GM11168 (cell line): ENCODE measurements around the gene AKR1A1.

Experiments used
- in situ Hi-C: fragments of 300-500 bp; cut with MboI; formaldehyde crosslinking; loops from one replicate; pipeline ENCODE4 v1.12.0; 2022; ENCODE audit warnings: low sequenced_read_pairs; ENCODE audit not compliant: unreplicated experiment

Gene AKR1A1

DNA sequence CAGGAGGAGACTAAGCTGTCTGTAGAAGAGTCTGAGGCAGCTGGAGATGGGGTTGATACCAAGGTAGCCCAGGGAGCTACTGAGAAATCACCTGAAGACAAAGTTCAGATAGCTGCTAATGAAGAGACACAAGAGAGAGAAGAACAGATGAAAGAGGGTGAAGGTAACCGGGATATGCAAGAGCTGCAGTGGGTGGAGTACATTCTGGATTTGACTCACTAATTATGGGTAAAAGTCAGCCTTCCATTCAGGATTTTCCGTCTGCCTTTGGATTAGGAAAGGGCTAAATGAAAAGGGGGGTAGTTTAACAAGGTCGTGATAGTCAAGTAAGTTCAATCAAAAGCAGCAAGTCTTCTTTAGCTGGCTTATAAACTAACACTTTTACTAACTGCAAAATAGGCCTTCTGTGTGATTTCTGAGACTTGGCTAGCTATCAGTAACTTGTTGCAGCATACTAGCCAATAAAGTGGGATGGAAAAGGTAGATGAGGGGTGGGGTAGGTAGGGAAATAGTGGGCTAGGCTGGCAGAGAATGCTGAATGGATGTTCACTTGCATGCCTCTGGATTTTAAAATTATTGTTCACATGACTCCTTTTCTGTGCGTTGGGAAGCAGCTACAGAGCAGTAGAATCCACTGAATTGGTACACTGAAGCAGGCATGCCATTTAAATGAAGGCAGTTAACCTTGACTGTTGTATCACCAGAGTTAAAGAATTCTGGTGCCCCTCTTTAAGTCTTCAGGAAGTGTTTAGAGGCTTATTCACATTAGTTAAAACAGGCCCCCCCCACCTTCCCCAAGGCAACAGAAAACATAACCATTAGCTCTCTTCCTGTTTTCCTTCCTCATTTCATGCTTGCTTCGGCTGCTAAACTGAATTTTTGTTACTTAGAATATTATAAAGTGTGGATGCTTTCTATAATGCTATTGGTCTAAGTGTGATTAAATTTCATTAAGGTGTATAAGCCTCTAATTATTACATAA lies 57.8 kb downstream of the AKR1A1 start:
- in situ Hi-C loops = no loop called here

DNA sequence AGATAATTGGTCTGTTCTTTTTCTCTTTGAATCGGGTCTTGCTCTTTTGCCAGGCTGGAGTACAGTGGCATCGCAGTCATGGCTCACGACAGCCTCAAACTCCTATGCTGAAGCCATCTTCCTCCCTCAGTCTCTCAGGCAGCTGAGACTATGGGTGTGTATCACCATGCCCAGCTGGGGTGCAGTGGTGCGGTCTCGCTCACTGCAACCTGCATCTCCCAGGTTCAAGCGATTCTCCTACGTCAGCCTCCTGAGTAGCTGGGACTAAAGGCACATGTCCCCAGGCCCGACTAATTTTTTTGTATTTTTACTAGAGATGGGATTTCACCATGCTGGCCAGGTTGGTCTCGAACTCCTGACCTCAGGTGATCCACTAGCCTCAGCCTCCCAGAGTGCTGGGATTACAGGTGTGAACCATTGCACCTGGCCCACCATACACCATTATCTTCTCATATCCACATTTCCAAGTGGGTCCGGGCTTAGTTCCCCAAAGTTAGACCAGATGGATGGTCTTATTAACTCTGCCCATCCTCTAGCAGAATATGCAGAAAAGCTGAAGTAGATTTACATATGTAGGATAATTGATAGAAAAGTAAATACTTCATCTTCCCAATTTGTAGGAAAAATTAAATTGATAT lies 60.1 kb downstream of the AKR1A1 start:
- in situ Hi-C loops = no loop called here

DNA sequence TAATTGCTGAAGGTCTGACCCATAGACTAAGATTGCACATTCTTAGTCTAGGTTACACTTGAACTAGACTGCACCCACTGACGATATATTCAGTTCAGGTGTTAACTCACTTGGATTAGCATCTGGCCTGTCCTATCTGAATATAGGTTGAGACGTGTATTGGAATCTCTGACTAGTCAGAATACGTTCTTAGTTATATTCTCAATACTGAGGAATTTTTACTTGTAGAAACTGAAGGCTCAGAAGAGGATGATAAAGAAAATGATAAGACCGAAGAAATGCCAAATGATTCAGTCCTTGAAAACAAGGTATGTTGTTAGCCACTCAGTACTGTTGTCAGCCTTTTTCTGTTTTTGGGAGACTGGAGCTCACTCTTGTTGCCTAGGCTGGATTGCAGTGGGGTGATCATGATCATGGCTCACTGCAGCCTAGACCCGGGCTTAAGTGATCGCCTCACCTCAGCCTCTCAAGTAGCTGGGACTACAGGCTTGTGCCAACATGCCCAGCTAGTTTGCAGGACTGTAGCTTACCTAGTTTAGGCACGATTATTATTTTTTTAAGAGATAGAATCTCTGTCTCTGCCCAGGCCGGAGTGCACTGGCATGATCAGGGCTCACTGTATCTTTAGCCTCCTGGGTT lies 62.4 kb downstream of the AKR1A1 start:
- in situ Hi-C loops = no loop called here

DNA sequence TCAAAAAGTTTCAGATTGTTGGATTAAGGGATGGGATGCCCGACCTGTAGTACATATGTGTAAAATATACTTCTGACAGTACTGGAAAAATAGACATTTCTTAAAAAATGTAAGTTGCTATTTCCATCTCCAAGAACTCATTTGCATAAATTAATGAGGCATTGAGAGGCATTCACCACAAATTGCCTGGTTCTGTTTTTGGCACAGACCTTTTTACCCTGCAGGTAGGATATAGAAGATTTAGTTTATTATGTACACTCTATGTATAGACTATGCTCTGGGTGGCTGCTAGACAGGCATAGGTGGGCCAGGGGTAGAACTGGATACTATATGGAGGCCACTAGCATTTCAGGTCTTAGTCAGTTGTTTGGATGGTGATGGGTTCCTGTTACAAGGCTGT lies 65.3 kb downstream of the AKR1A1 start:
- in situ Hi-C loops = no loop called here

DNA sequence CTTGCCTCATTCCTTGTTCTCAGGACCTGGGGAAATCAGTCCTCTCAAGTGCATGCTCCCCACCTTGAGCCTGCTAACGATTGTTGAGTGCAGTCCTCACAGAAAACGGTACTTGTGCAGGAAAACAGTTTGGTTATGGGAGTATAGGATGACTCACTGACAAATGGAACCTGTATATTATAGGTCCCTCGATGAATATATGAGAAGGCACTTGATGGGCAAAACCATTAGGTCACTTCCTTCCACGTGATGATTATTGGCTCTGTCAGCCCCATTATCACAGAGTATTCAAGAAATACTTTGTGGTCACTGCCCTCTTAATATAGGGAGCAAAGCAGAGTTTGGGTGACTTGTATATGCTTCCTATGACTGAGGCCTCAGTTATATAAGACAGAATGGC lies 67.0 kb downstream of the AKR1A1 start:
- in situ Hi-C loops = no loop called here

DNA sequence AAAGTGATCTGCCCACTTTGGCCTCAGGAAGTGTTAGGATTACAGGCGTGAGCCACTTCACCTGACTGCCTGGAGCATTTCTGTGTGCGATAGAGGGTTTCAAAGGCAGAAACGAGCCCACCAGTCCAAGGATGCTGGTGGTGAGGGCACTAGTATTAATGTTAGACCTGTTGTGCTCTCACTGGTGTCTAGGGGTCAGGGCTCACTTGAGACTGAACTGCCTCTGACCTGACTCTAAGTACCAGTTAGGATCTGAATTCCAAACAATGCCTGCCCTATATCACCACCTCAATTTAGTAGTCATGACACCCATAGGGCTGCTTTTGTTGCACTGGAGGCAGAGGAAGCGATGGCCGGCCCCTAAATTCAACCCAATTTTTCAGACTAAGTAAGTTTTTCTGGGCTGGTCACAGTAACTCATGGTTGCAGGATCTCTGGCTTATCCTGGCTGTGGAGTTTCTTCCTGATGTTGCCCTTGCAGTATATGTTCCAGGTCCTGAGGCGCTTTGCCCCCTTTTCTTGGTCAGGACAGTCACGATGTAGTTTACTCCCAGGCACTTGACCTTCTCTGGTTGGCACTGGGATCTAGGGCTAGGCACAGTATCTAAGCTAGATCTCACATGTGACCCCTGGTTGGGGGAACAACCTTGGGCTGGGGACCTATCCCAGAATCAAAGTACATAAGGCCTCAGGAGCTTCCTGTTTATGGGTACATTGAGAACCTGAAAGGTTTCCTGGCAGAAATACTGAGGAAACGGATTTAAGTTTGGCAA lies 68.7 kb downstream of the AKR1A1 start:
- in situ Hi-C loops = no loop called here
